Esophagus squamous epithelium (tissue), 4 donors: ENCODE results near the gene TRIM43.
"Not testable (repeated sequence)": the region's sequence is repeated elsewhere in the genome, so short reads cannot be mapped to it uniquely, and the experiment has no call there.

Experiments used
- CTCF ChIP-seq, 6 experiments: fragments of 450-650 bp in 4 of 6; fragments of 200-600 bp in 2 of 6; sonication (generic) in 2 of 6; IDR thresholded peaks; one replicate each; pipeline ENCODE4 v1.5.1; 2016 to 2019; ENCODE audit warnings: antibody characterized with exemption in 6 of 6, mild to moderate bottlenecking in 4 of 6, moderate library complexity in 4 of 6
- POLR2A ChIP-seq, 4 donors: fragments of 450-650 bp; IDR thresholded peaks; one replicate each; pipeline ENCODE4 v1.6.1; 2017; ENCODE audit warnings: antibody characterized with exemption in 4 of 4, mild to moderate bottlenecking in 4 of 4, moderate library complexity in 3 of 4

- TF ChIP-seq CTCF, POLR2A (IDR thresholded peaks at IDR 0.05): not testable (repeated sequence)
Measured at GRCh38 chr2:95640515-95641288, 48.9 kb downstream of the TRIM43 start.
